Trophoblast cell (in vitro differentiated cells and primary cell): ENCODE data around the gene TYMP.

Experiments
- DNase-seq, 2 donors: peaks; one replicate each; pipeline ENCODE4 v3.0.0-alpha.2; 2016
- H2AFZ ChIP-seq: 2 replicates; pipeline ENCODE4 v1.6.1; 2013; ENCODE audit warnings: low read length, moderate library complexity, mild to moderate bottlenecking; ENCODE audit not compliant: insufficient read depth, poor library complexity
- H2AK5ac ChIP-seq: 2 replicates; pipeline ENCODE4 v1.6.1; 2013; ENCODE audit warnings: mild to moderate bottlenecking, low read length
- H2BK120ac ChIP-seq: 2 replicates; pipeline ENCODE4 v1.6.1; 2013; ENCODE audit warnings: low read length, mild to moderate bottlenecking, moderate library complexity; ENCODE audit not compliant: insufficient read depth, poor library complexity
- H2BK12ac ChIP-seq: 2 replicates; pipeline ENCODE4 v1.6.1; 2013; ENCODE audit warnings: mild to moderate bottlenecking, low read length, moderate library complexity
- H2BK5ac ChIP-seq: 2 replicates; pipeline ENCODE4 v1.6.1; 2013; ENCODE audit warnings: low read length, low read depth, moderate library complexity, mild to moderate bottlenecking; ENCODE audit not compliant: poor library complexity
- H3K14ac ChIP-seq: 2 replicates; pipeline ENCODE4 v1.6.1; 2013; ENCODE audit warnings: mild to moderate bottlenecking, low read length
- H3K18ac ChIP-seq: 2 replicates; pipeline ENCODE4 v1.6.1; 2013; ENCODE audit warnings: mild to moderate bottlenecking, low read length
- H3K23ac ChIP-seq: 2 replicates; pipeline ENCODE4 v1.6.1; 2013; ENCODE audit warnings: low read length
- H3K27ac ChIP-seq: 2 replicates; pipeline ENCODE4 v1.5.1; 2013; ENCODE audit warnings: low read depth, mild to moderate bottlenecking, inconsistent platforms, low read length, moderate library complexity
- H3K27me3 ChIP-seq: 2 replicates; pipeline ENCODE4 v1.6.1; 2013; ENCODE audit warnings: inconsistent platforms, mild to moderate bottlenecking, low read length, moderate library complexity; ENCODE audit not compliant: insufficient read depth
- H3K36me3 ChIP-seq, 2 experiments: 1 replicate in 1 of 2; 2 replicates in 1 of 2; pipeline ENCODE4 v1.6.1; 2013; ENCODE audit warnings: low read length in 2 of 2, mild to moderate bottlenecking in 2 of 2, moderate library complexity in 1 of 2; ENCODE audit not compliant: insufficient read depth in 2 of 2, control insufficient read depth in 1 of 2
- H3K4ac ChIP-seq: 2 replicates; pipeline ENCODE4 v1.6.1; 2013; ENCODE audit warnings: low read depth, mild to moderate bottlenecking, low read length, moderate library complexity
- H3K4me1 ChIP-seq, 2 experiments: 1 replicate in 1 of 2; 2 replicates in 1 of 2; pipeline ENCODE4 v1.6.1; 2013; ENCODE audit warnings: low read length in 2 of 2, mild to moderate bottlenecking in 2 of 2, moderate library complexity in 1 of 2; ENCODE audit not compliant: insufficient read depth in 2 of 2, control insufficient read depth in 1 of 2
- H3K4me2 ChIP-seq: 2 replicates; pipeline ENCODE4 v1.6.1; 2013; ENCODE audit warnings: inconsistent platforms, mild to moderate bottlenecking, low read length, moderate library complexity
- H3K4me3 ChIP-seq: 2 replicates; pipeline ENCODE4 v1.5.1; 2013; ENCODE audit warnings: mild to moderate bottlenecking, low read depth, low read length, inconsistent platforms
- H3K79me1 ChIP-seq: one replicate; pipeline ENCODE4 v1.6.1; 2013; ENCODE audit warnings: low read length
- H3K79me2 ChIP-seq: 2 replicates; pipeline ENCODE4 v1.6.1; 2013; ENCODE audit warnings: low read length, mild to moderate bottlenecking; ENCODE audit not compliant: control insufficient read depth, insufficient read depth, poor library complexity
- H3K9ac ChIP-seq: 2 replicates; pipeline ENCODE4 v1.6.1; 2013; ENCODE audit warnings: mild to moderate bottlenecking, low read length
- H3K9me3 ChIP-seq: 2 replicates; pipeline ENCODE4 v1.6.1; 2013; ENCODE audit warnings: low read depth, mild to moderate bottlenecking, control low read depth, inconsistent platforms, low read length; ENCODE audit not compliant: insufficient read depth
- H4K12ac ChIP-seq: 2 replicates; pipeline ENCODE4 v1.6.1; 2013; ENCODE audit warnings: low read depth, mild to moderate bottlenecking, low read length, moderate library complexity
- H4K8ac ChIP-seq: 2 replicates; pipeline ENCODE4 v1.6.1; 2013; ENCODE audit warnings: low read depth, mild to moderate bottlenecking, low read length, moderate library complexity
- H4K91ac ChIP-seq: one replicate; pipeline ENCODE4 v1.6.1; 2013; ENCODE audit warnings: low read depth, mild to moderate bottlenecking, low read length, moderate library complexity
- WGBS: extraction: QIAGEN DNeasy Blood & Tissue Kit; methylation state at CpG from one replicate; pipeline ENCODE4 v1.1.7; 2013; ENCODE audit warnings: missing lambda C conversion rate; ENCODE audit not compliant: insufficient read length, insufficient coverage; ENCODE audit errors: extremely low coverage; 5-methylcytosine and 5-hydroxymethylcytosine counted together

Gene TYMP

DNA sequence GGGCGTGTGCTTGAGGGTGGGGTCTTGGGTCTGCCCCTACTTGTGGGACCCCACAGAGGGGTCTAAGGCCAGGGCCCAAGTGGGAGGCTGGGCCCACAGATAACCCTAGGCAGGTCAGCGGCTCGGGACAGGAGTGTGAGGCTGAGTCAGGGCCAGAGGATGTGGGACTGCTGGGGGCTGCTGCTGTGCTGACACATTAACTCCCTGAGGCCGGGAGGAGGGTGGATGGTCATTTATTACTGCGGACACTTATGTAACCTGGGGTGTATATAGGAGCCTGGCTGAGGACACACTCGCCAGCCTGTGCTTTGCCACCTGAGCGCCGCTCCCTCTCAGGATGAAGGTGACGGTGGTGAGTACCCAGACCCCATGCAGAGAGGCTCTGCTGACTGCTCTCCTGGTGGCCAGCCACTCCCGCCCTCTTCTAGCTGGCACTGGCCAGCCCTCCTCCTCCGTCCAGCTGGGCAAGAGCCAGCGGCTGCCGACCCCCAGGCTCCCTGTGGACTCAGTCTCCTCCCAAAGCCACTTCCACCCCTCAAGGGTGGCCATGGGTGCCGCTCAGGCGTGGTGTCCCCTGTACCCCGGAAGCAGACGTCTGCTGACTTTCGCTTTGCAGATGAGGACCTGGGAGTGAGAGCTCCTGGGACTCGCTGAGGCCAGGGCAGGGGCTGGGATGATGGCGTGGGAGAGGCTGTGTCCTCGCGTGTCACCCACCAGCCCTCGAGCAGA is 43.1 kb downstream of the TYMP start, which contains the start of gene MIOX:
Gene MIOX, plus strand, starts transcription at position 299 of the 729 bp plus-strand sequence. Its CDS starts 39 bp downstream, at position 338.
- no peak within 1 kb of the TSS for H3K4ac ChIP-seq
- no peak within 1 kb of the TSS for H3K18ac ChIP-seq
- no peak within 1 kb of the TSS for H2BK120ac ChIP-seq
- H3K23ac ChIP-seq = no peak within 1 kb of the TSS
- H2BK12ac ChIP-seq = no peak within 1 kb of the TSS
- peaks cover 3% of the 10 kb centered on the region for H3K27me3 ChIP-seq
- peak; percentile 72 to 75 for DNase-seq
- H3K79me1 ChIP-seq = peaks cover 2% of the 10 kb centered on the region
- H3K9me3 ChIP-seq = no peaks in the 10 kb centered on the region
- H2BK5ac ChIP-seq = no peak within 1 kb of the TSS
- H2AK5ac ChIP-seq = no peak within 1 kb of the TSS
- H4K8ac ChIP-seq = no peak within 1 kb of the TSS
- no peaks in the 10 kb centered on the region for H3K36me3 ChIP-seq
- H3K4me3 ChIP-seq = no peak within 1 kb of the TSS
- H3K14ac ChIP-seq = no peak within 1 kb of the TSS
- H3K4me2 ChIP-seq = no peak within 1 kb of the TSS
- H2AFZ ChIP-seq = no peak within 1 kb of the TSS
- no peak within 1 kb of the TSS for H4K91ac ChIP-seq
- H3K27ac ChIP-seq = no peak within 1 kb of the TSS
- H4K12ac ChIP-seq = no peak within 1 kb of the TSS
- H3K79me2 ChIP-seq = no peaks in the 10 kb centered on the region
- no peak within 1 kb of the TSS for H3K9ac ChIP-seq
- no CpG with 5 or more reads among the region's 23 CpGs for WGBS
- no peaks in the 10 kb centered on the region for H3K4me1 ChIP-seq

DNA sequence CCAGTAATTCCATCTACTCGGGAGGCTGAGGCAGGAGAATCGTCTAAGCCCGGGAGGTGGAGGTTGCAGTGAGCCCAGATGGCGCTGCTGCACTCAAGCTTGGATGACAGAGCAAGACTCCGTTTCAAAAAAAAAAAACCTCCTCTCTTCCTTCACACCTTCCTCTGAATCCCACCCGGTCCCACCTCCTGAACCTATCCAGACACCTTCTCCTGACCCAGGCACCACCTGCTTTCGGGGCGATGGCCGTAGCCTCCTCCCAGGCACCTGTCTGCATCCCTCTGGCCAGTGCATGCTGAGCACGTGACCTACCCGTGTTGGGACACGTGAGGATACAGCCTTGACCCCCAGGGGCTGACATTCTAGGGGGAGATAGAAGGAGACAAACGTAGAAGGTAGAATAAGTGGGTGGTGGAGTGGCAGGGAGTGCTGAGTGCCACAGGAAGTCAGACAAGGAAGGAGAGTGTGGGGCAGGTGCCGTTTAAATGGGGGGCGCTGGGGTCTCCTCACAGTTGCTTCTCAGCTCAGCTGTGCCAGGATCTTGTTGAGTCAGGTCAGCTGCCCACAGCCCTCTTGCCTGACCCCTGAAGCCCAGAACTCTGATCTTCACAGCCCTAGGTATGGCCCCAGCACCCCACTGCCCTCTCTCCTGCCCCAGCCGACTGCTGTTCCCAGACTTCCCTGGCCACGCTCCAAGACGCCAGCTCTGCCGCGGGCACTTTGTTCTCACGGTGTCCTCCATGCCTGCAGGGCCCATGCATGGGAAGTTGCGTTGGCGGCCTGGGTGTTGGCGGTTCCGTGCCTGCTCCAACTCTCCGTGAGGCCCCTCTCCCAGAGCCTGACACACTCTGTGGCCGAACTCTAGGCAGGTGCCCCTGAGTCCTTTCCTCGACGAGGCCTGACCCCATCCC is 44.3 kb downstream of the TYMP start:
- no peak overlapping the region for H3K4me2 ChIP-seq
- no peak overlapping the region for H2AK5ac ChIP-seq
- no peak overlapping the region for H3K9ac ChIP-seq
- H3K4me3 ChIP-seq = no peak overlapping the region
- no peak overlapping the region for H3K23ac ChIP-seq
- no peak overlapping the region for H3K18ac ChIP-seq
- no peak overlapping the region for H3K14ac ChIP-seq
- no peak overlapping the region for H2BK12ac ChIP-seq
- no peak overlapping the region for H2BK5ac ChIP-seq
- no CpG with 5 or more reads among the region's 29 CpGs for WGBS
- peaks cover 7% of the 10 kb centered on the region for H3K79me1 ChIP-seq
- DNase-seq = peak; percentile 90 to 91
- no peak overlapping the region for H4K12ac ChIP-seq
- no peaks in the 10 kb centered on the region for H3K36me3 ChIP-seq
- no peak overlapping the region for H4K8ac ChIP-seq
- peaks cover 11% of the 10 kb centered on the region for H3K27me3 ChIP-seq
- H2AFZ ChIP-seq = no peak overlapping the region
- H3K9me3 ChIP-seq = peaks cover 2% of the 10 kb centered on the region
- H4K91ac ChIP-seq = no peak overlapping the region
- no peak overlapping the region for H3K4ac ChIP-seq
- peaks cover 4% of the 10 kb centered on the region in 2 experiments for H3K4me1 ChIP-seq
- H2BK120ac ChIP-seq = no peak overlapping the region
- peaks cover 2% of the 10 kb centered on the region for H3K79me2 ChIP-seq
- no peak overlapping the region for H3K27ac ChIP-seq

DNA sequence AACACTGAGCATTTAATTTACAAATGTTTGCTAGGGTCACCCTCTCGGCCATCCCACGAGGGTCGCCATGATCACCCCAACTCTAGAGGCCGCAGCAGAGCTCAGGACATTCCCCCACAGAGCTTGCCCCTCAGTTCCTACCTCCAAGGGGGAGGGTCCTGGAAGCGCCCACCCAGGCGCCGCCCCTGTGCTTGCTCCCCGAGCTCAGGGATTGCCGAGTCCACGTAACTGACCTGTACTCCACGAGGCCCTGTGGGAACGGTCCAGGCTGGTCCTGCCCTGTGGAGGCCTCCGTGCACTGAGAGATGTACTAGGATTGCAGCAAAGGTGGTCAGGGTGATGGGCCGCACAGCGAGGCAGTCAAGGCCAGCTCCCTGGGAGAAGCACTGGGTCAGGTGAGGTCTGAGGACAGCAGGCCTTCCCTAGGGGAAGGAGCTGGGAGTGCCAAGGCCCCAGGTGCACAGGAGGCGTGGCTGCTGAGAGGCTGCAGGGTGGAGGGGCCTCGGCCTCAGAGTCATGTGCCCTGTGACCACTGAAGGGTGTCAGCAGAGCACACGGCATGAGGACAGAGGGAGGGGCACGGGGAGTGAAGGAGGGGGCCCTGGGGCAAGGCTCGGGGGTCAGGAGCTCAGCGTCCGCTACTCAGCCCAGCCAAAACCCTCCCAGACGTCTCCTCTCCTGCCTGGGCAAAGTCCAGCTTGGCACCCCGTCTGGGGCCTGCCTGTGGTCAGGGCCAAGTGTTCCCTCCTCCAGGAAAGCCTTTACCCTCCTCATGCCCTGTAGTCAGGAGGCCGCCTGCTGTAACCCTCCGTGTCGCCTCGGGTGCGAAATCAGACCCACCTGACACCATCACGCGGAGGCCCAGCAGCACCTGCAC is 45.6 kb downstream of the TYMP start:
- Histone ChIP-seq H2AFZ (no peak overlapping the region), H2AK5ac (no peak overlapping the region), H2BK12ac (no peak overlapping the region), H3K36me3 (no peaks in the 10 kb centered on the region), H3K4me1 (peaks cover 4% of the 10 kb centered on the region in 2 experiments), H2BK5ac (no peak overlapping the region), H3K4me2 (no peak overlapping the region), H4K12ac (no peak overlapping the region), H3K4ac (no peak overlapping the region), H3K14ac (no peak overlapping the region), H3K23ac (no peak overlapping the region), H3K27ac (no peak overlapping the region), H3K9ac (no peak overlapping the region), H3K18ac (no peak overlapping the region), H3K79me1 (peaks cover 7% of the 10 kb centered on the region), H2BK120ac (no peak overlapping the region), H3K79me2 (peaks cover 2% of the 10 kb centered on the region), H4K91ac (no peak overlapping the region), H3K4me3 (no peak overlapping the region), H4K8ac (no peak overlapping the region), H3K9me3 (peaks cover 7% of the 10 kb centered on the region), H3K27me3 (peaks cover 17% of the 10 kb centered on the region)
- no CpG with 5 or more reads among the region's 31 CpGs for WGBS
- no peak for DNase-seq

DNA sequence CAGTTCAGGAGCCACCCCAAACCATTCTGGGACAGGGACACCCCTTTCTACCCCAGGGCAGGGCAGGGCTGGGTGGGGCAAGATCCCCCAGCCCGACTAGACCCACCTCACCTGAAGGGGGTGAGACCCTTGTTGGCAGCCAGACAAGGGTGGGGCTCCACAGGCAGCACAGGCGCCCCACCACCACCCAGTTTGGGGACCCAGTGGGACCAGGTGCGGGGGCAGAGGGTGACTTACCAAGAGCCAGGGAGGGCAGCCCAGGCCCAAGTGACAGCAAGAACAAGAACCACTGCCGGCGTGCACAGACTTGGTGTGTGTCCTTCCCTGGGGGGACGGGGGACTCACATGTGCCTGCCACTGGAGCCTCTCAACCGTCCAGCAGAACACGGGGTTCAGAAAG is 46.3 kb downstream of the TYMP start:
- no peak overlapping the region for H3K4ac ChIP-seq
- peaks cover 17% of the 10 kb centered on the region for H3K27me3 ChIP-seq
- no peak overlapping the region for H2AK5ac ChIP-seq
- no peak overlapping the region for H2BK12ac ChIP-seq
- no peak overlapping the region for H3K18ac ChIP-seq
- no peak overlapping the region for H2AFZ ChIP-seq
- H3K9ac ChIP-seq = no peak overlapping the region
- H2BK120ac ChIP-seq = no peak overlapping the region
- DNase-seq = no peak
- WGBS = no CpG with 5 or more reads among the region's 8 CpGs
- H4K12ac ChIP-seq = no peak overlapping the region
- H3K4me3 ChIP-seq = no peak overlapping the region
- no peaks in the 10 kb centered on the region for H3K36me3 ChIP-seq
- H3K4me2 ChIP-seq = no peak overlapping the region
- H3K9me3 ChIP-seq = peaks cover 7% of the 10 kb centered on the region
- H3K23ac ChIP-seq = no peak overlapping the region
- H2BK5ac ChIP-seq = no peak overlapping the region
- H3K4me1 ChIP-seq = peaks cover 4% of the 10 kb centered on the region in 2 experiments
- H4K91ac ChIP-seq = no peak overlapping the region
- H4K8ac ChIP-seq = no peak overlapping the region
- no peak overlapping the region for H3K27ac ChIP-seq
- peaks cover 2% of the 10 kb centered on the region for H3K79me2 ChIP-seq
- no peak overlapping the region for H3K14ac ChIP-seq
- peaks cover 7% of the 10 kb centered on the region for H3K79me1 ChIP-seq
